ENCODE measurements around the gene C17orf75.

GRCh38 chr17:32317353-32317752, 24.6 kb downstream of the C17orf75 start:
- TF ChIP-seq CTCF (IDR thresholded peaks at IDR 0.05; ENCODE audit: insufficient read depth, low read length, poor library complexity, severe bottlenecking): no peak
- no peak for TF ChIP-seq EZH2phosphoT487 (conservative IDR thresholded peaks at IDR 0.05; ENCODE audit: low read length)

Measured in SU-DHL-6 (cell line).